Natural killer cell (primary cell): Measurements from ENCODE around the gene CHST9. TPM values are rescaled to one million over a fixed set of nuclear protein-coding genes. Genes with fewer than 3 reads are reported as not detected.

Source experiments
- ATAC-seq, 3 donors: fragments of 150-1000 bp in 2 of 3; fragments of 200-7000 bp in 1 of 3; cut with Tn5 transposase; 1 replicate in 1 of 3; 2 replicates in 2 of 3; pipeline ENCODE4 v1.10.0; 2021; ENCODE audit warnings: mild to moderate bottlenecking in 2 of 3, moderate library complexity in 2 of 3
- DNase-seq, 2 donors: peaks; one replicate each; pipeline versions ENCODE4 v3.0.0 to v3.0.0-alpha.2; 2013 to 2021; ENCODE audit warnings: mixed read lengths in 1 of 2
- H3K27ac ChIP-seq: one replicate; pipeline ENCODE4 v1.5.1; 2013; ENCODE audit warnings: mild to moderate bottlenecking, low read length
- H3K27me3 ChIP-seq: one replicate; pipeline ENCODE4 v1.6.1; 2013; ENCODE audit warnings: low read length; ENCODE audit not compliant: control insufficient read depth, insufficient read depth
- H3K36me3 ChIP-seq: one replicate; pipeline ENCODE4 v1.6.1; 2013; ENCODE audit warnings: low read length; ENCODE audit not compliant: control insufficient read depth, insufficient read depth
- H3K4me1 ChIP-seq: one replicate; pipeline ENCODE4 v1.6.1; 2013; ENCODE audit warnings: low read length; ENCODE audit not compliant: control insufficient read depth, insufficient read depth
- H3K4me3 ChIP-seq: one replicate; pipeline ENCODE4 v1.5.1; 2013; ENCODE audit warnings: low read length
- H3K9me3 ChIP-seq: one replicate; pipeline ENCODE4 v1.6.1; 2013; ENCODE audit warnings: low read length; ENCODE audit not compliant: control insufficient read depth, insufficient read depth
- H3K27ac Mint-ChIP-seq, 2 donors: one replicate each; pipeline ENCODE4 v1.8.0; 2022; ENCODE audit warnings: mild to moderate bottlenecking in 2 of 2, mixed read lengths in 2 of 2, moderate library complexity in 1 of 2
- H3K27me3 Mint-ChIP-seq, 2 donors: one replicate each; pipeline ENCODE4 v1.8.0; 2022; ENCODE audit warnings: low read depth in 2 of 2, mixed read lengths in 2 of 2
- H3K36me3 Mint-ChIP-seq: one replicate; pipeline ENCODE4 v1.8.0; 2022; ENCODE audit warnings: mixed read lengths
- H3K4me1 Mint-ChIP-seq, 2 donors: one replicate each; pipeline ENCODE4 v1.8.0; 2022; ENCODE audit warnings: mixed read lengths in 2 of 2
- H3K4me3 Mint-ChIP-seq: one replicate; pipeline ENCODE4 v1.8.0; 2022; ENCODE audit warnings: mild to moderate bottlenecking, moderate library complexity, mixed read lengths
- H3K9me3 Mint-ChIP-seq, 2 donors: one replicate each; pipeline ENCODE4 v1.8.0; 2022; ENCODE audit warnings: mixed read lengths in 2 of 2
- CTCF ChIP-seq: fragments of 200-600 bp; IDR thresholded peaks from one replicate; pipeline ENCODE4 v1.8.0; 2022; ENCODE audit warnings: antibody characterized with exemption
- WGBS: methylation state at CpG from one replicate; pipeline ENCODE4 v1.1.7; 2013; ENCODE audit warnings: missing lambda C conversion rate; ENCODE audit not compliant: insufficient coverage; 5-methylcytosine and 5-hydroxymethylcytosine counted together
- intact Hi-C: fragments of 100-400 bp; cut with micrococcal nuclease; formaldehyde crosslinking; loops from one replicate; pipeline ENCODE4 v1.14.2; 2022
- total RNA-seq, 4 donors: library from RNA; stranded (reverse); fragments of 120-200 nt in 1 of 4; gene quantifications; one replicate each; pipeline versions ENCODE4 v1.2.3 to v1.2.4, GENCODE V29; 2013 to 2022

Gene CHST9
- total RNA-seq, 3 donors from 2014 or later (not counting 1 experiment from before 2014, with no cell fraction given) = not detected

DNA sequence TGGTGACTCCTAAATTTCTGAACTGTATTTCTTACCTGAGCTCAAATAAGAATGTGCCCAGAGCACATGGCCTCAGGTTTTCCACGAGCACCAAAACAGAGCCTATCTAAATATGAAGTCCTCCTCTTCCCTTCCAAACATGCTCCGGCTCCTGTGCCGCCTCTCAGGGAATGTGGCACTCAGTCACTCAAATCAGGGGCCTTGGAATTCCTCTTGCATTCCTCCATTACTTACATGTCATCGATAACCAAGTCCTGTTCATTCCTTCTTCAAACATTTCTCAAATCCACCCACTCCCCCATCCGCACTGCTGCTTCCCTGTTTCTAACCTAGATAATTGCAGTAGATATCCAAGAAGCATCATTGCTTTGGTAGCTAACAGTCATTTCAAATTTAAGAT is 151.4 kb downstream of the CHST9 start:
- H3K27ac ChIP-seq = no peak overlapping the region
- no peaks in the 10 kb centered on the region for H3K27me3 ChIP-seq
- intact Hi-C loops = no loop called here
- Mint-ChIP-seq H3K4me3 (no peak overlapping the region), H3K27me3 (no peaks in the 10 kb centered on the region), H3K27ac (no peak overlapping the region), H3K4me1 (no peaks in the 10 kb centered on the region), H3K36me3 (no peaks in the 10 kb centered on the region), H3K9me3 (peaks cover 6 to 12% of the 10 kb centered on the region in 2 donors)
- ATAC-seq = no peak
- 89% methylated on average over 5 of the region's 5 CpGs for WGBS
- no peak overlapping the region for H3K4me3 ChIP-seq
- no peak for DNase-seq
- no peaks in the 10 kb centered on the region for H3K4me1 ChIP-seq
- no peak for TF ChIP-seq CTCF
- H3K36me3 ChIP-seq = no peaks in the 10 kb centered on the region
- H3K9me3 ChIP-seq = no peaks in the 10 kb centered on the region

DNA sequence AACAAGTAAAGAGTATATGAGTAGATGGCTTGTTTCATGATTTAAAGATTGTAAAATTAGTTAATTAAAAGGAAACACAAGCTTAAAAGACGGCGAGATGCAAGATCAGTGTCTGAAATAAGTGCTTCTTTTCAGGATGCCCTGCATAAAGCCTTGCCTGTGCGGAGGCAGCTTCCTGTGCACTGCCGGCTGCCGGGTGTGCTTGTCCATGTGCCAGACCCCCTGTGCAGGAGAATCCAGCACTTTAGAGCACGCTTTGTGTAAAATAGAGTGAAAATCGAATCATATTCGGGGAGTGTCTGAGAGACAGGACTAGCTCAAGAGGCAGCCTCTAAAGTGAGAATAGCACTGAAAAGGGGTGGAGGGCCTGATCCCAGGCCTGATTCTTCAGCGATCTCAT is 154.7 kb downstream of the CHST9 start:
- 83% methylated on average over 9 of the region's 9 CpGs for WGBS

DNA sequence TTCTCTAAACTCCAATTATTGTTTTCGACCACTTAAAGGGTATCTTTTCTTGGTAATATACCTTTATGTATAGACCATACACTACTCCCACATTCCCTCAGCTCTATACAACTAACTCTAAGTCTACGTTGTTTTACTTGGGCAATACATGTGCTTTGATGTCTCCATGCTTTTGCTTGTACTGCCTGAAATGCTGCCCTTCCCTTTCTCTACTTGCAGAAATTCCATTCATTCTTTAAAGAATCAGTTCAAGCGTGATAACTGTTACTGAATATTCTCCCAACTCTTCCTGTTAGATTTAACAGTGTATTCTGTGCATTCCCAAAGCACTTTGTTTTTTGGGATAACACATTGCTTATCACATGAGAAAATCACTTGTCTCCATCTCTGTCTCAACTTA is 162.6 kb downstream of the CHST9 start:
- H3K36me3 ChIP-seq = no peaks in the 10 kb centered on the region
- H3K27ac ChIP-seq = no peak overlapping the region
- TF ChIP-seq CTCF = no peak
- H3K4me3 ChIP-seq = no peak overlapping the region
- 69% methylated on average over 3 of the region's 3 CpGs for WGBS
- intact Hi-C loops = loop anchor here (10.0 kb wide), 1 partner anchor 62 kb away; no protein-coding TSS in a partner anchor
- ATAC-seq (no peak), DNase-seq (no peak)
- no peaks in the 10 kb centered on the region for H3K4me1 Mint-ChIP-seq
- H3K4me3 Mint-ChIP-seq = no peak overlapping the region
- no peaks in the 10 kb centered on the region for H3K4me1 ChIP-seq
- no peaks in the 10 kb centered on the region for H3K27me3 ChIP-seq
- no peaks in the 10 kb centered on the region for H3K9me3 ChIP-seq
- H3K27me3 Mint-ChIP-seq = peaks cover 0 to under 1% of the 10 kb centered on the region in 2 donors
- no peaks in the 10 kb centered on the region for H3K36me3 Mint-ChIP-seq
- peaks cover 5 to 8% of the 10 kb centered on the region in 2 donors for H3K9me3 Mint-ChIP-seq
- H3K27ac Mint-ChIP-seq = no peak overlapping the region

More for the DNA sequence above, 154.7 kb downstream of the CHST9 start:
- Histone ChIP-seq H3K4me3 (no peak overlapping the region), H3K27me3 (no peaks in the 10 kb centered on the region), H3K27ac (no peak overlapping the region), H3K4me1 (no peaks in the 10 kb centered on the region), H3K9me3 (no peaks in the 10 kb centered on the region), H3K36me3 (no peaks in the 10 kb centered on the region)
- Mint-ChIP-seq H3K9me3 (peaks cover 6 to 14% of the 10 kb centered on the region in 2 donors), H3K36me3 (no peaks in the 10 kb centered on the region), H3K27me3 (no peaks in the 10 kb centered on the region), H3K4me1 (no peaks in the 10 kb centered on the region), H3K27ac (no peak overlapping the region), H3K4me3 (no peak overlapping the region)
- no peak for ATAC-seq
- TF ChIP-seq CTCF = no peak
- no peak for DNase-seq
- intact Hi-C loops = no loop called here

- DNase-seq (no peak), ATAC-seq (no peak)
- H3K27ac ChIP-seq = no peak overlapping the region
- no peaks in the 10 kb centered on the region for H3K27me3 ChIP-seq
- H3K4me3 ChIP-seq = no peak overlapping the region
- Mint-ChIP-seq H3K4me1 (no peaks in the 10 kb centered on the region), H3K4me3 (no peak overlapping the region), H3K27ac (no peak overlapping the region), H3K9me3 (peaks cover 8 to 12% of the 10 kb centered on the region in 2 donors), H3K36me3 (no peaks in the 10 kb centered on the region), H3K27me3 (peaks cover 0 to 2% of the 10 kb centered on the region in 2 donors)
- H3K36me3 ChIP-seq = no peaks in the 10 kb centered on the region
- intact Hi-C loops = no loop called here
- 94% methylated on average over 2 of the region's 2 CpGs for WGBS
- no peaks in the 10 kb centered on the region for H3K9me3 ChIP-seq
- TF ChIP-seq CTCF = no peak
- H3K4me1 ChIP-seq = no peaks in the 10 kb centered on the region
Measured at GRCh38 chr18:27017901-27018500, 167.1 kb downstream of the CHST9 start.
